HL-60 (cell line): ENCODE data around the gene TLCD1.

Experiments
- POLR2AphosphoS5 ChIP-seq: IDR thresholded peaks from 2 replicates; pipeline ENCODE4 v1.6.1; 2012; ENCODE audit warnings: low read depth
- TF ChIP-seq, protein P1 (sequence below): IDR thresholded peaks from 2 replicates; pipeline ENCODE4 v1.6.1; 2012; ENCODE audit warnings: low read depth; ENCODE audit not compliant: insufficient replicate concordance
- TF ChIP-seq, protein P2 (sequence below): IDR thresholded peaks from one replicate; pipeline ENCODE4 v1.5.1; 2011; ENCODE audit warnings: low read length, control low read depth, inconsistent platforms; ENCODE audit not compliant: insufficient read depth

DNA sequence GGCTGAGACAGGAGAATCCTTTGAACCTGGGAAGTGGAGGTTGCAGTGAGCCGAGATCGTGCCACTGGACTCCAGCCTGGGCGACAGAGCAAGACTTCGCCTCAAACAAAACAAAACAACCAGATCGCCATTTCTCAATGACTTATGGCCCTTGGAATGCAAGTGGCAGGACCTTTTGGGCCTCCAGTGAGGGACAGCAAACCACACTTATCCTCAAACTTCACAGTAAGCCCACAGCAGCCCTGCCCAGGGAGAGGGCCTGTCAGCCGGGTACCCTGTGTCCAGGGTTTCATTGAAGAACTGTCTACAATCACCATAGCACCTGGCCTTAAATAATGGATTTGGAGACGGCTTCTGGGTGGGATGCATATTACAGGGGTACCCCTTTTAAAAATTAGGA is 29.5 kb upstream of the TLCD1 start:
- TF ChIP-seq, protein P1, sequence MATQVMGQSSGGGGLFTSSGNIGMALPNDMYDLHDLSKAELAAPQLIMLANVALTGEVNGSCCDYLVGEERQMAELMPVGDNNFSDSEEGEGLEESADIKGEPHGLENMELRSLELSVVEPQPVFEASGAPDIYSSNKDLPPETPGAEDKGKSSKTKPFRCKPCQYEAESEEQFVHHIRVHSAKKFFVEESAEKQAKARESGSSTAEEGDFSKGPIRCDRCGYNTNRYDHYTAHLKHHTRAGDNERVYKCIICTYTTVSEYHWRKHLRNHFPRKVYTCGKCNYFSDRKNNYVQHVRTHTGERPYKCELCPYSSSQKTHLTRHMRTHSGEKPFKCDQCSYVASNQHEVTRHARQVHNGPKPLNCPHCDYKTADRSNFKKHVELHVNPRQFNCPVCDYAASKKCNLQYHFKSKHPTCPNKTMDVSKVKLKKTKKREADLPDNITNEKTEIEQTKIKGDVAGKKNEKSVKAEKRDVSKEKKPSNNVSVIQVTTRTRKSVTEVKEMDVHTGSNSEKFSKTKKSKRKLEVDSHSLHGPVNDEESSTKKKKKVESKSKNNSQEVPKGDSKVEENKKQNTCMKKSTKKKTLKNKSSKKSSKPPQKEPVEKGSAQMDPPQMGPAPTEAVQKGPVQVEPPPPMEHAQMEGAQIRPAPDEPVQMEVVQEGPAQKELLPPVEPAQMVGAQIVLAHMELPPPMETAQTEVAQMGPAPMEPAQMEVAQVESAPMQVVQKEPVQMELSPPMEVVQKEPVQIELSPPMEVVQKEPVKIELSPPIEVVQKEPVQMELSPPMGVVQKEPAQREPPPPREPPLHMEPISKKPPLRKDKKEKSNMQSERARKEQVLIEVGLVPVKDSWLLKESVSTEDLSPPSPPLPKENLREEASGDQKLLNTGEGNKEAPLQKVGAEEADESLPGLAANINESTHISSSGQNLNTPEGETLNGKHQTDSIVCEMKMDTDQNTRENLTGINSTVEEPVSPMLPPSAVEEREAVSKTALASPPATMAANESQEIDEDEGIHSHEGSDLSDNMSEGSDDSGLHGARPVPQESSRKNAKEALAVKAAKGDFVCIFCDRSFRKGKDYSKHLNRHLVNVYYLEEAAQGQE: no peak
- TF ChIP-seq, protein P2, sequence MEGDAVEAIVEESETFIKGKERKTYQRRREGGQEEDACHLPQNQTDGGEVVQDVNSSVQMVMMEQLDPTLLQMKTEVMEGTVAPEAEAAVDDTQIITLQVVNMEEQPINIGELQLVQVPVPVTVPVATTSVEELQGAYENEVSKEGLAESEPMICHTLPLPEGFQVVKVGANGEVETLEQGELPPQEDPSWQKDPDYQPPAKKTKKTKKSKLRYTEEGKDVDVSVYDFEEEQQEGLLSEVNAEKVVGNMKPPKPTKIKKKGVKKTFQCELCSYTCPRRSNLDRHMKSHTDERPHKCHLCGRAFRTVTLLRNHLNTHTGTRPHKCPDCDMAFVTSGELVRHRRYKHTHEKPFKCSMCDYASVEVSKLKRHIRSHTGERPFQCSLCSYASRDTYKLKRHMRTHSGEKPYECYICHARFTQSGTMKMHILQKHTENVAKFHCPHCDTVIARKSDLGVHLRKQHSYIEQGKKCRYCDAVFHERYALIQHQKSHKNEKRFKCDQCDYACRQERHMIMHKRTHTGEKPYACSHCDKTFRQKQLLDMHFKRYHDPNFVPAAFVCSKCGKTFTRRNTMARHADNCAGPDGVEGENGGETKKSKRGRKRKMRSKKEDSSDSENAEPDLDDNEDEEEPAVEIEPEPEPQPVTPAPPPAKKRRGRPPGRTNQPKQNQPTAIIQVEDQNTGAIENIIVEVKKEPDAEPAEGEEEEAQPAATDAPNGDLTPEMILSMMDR: no peak
- no peak for TF ChIP-seq POLR2AphosphoS5
